GM19463 (cell line): ENCODE measurements around the gene TXNDC17.
"Not testable (repeated sequence)": the region's sequence is repeated elsewhere in the genome, so short reads cannot be mapped to it uniquely, and the experiment has no call there.

Source experiments
- ATAC-seq: cut with Tn5 transposase; IDR thresholded peaks from one replicate; pipeline ENCODE4 v1.9.1; 2021; ENCODE audit warnings: mild to moderate bottlenecking, moderate library complexity; ENCODE audit not compliant: unreplicated experiment

Gene TXNDC17

DNA sequence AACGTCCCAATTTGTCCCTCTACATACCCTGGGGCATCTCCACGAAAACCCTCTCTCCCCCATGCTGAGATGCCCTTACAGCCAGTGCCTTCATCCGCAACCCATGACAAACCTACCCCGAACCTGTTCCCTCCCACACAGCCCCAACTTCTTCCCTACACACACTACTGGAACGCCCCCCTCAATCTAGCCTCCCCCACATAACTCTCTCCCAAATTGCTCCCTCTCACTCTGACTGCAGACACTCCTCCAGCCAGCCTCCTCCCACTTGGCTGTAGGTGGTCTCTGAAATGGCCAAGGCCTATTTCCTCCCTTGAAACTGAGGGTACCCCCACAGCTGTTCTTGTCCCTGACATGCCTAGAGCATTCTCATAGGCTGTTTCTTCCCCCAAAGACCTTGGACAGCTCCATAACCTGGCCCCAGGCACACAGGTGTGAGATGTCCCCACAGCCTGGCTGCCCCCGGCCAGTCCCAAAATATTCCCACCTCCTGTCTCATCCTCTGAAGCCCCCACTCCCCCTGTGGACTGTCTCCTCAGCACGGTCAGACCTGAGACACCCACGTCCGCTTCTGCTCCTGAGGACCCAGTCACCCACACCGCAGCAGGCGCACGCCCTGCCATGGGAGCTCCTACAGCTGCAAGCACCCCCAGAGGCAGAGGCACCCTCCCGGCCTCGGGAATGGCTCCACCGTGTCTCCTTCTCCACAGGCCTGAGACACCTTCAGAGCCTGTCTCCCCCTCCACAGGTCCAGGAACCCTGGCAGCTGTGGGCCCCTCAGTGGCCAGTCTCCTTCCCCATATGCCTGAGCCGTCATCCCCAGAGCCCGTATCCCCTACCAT, 4.0 kb upstream of the TXNDC17 start:
- no peak for ATAC-seq

DNA sequence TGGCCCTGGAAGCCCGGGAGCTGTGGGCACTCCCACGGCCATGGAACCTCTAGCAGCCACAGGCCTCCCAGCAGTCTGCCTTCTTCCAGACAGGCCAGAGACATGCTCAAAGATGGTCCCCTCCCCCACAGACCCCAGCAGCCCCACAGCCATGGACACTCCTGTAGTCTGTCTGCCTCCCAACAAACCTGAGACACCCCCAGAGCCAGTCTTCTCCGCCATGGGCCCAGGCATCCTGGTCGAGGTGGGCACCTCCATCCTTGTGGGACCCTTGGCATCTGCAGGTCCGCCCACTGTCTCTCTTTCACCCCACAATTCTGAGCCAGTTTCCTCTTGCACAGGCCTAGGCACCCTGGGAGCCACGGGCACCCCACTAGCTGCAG, 3.4 kb upstream of the TXNDC17 start:
- ATAC-seq: no peak

DNA sequence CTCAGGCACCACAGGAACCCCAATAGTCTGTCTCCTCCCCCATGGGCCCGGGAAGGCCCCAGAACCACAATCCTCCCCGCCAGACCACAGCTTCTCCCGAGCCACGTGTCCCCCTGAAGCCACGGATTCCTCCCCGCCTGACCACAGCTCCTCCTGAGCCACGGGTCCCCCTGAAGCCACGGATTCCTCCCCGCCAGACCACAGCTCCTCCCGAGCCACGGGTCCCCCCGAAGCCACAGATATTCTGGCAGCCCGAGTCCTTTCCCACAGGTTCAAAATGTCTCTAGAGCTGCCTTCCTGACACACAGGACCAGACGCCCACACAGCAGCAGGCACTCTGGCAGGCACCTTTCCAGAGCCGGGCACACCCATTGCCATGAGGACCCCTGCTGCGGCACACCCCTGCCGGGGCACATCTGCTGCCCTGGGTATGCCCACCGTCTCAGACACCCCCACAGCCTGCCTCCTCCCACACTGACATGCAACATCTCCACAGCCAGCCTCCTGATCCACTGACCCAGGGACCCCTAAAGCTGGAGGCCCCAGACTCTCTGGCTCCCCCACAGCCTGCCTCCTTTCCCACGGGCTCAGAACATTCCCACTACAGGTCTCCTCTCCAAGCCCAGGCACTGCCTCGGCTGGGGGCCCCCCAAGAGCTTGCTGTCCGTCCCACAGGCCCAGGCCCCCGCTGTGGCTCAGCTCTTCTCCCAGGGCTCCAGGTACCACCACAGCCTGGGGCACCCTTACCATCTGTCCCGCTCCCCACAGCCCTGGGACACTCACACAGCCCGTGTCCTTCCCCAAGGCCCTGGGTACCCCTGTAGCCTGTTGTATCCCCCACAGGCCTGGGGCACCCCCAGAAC, 2.6 kb upstream of the TXNDC17 start:
- ATAC-seq: no peak

- no peak for ATAC-seq
Observed at GRCh38 chr17:6639014-6639585, 1.8 kb upstream of the TXNDC17 start.

- ATAC-seq: no peak
Observed at GRCh38 chr17:6639586-6640535, 999 bp upstream of the TXNDC17 start.

GRCh38 chr17:6641247-6641863, 495 bp downstream of the TXNDC17 start:
- ATAC-seq: no peak

- no peak for ATAC-seq
Observed at GRCh38 chr17:6642592-6642991, 1.7 kb downstream of the TXNDC17 start.

GRCh38 chr17:6643451-6644125, 2.7 kb downstream of the TXNDC17 start:
- no peak for ATAC-seq

- ATAC-seq: no peak
Observed at GRCh38 chr17:6648181-6648580, 7.3 kb downstream of the TXNDC17 start.

- peak; percentile 92 for ATAC-seq
Observed at GRCh38 chr17:6651354-6651918, 10.6 kb downstream of the TXNDC17 start, which contains the start of the genes C17orf100 and MED31. Gene C17orf100 (plus strand): TSS chr17:6651762. CDS start chr17:6651914, 152 bp downstream. Gene MED31 (minus strand): TSS chr17:6651605. CDS start chr17:6651528, 77 bp downstream.

GRCh38 chr17:6651919-6652452, 11.1 kb downstream of the TXNDC17 start:
- no peak for ATAC-seq

DNA sequence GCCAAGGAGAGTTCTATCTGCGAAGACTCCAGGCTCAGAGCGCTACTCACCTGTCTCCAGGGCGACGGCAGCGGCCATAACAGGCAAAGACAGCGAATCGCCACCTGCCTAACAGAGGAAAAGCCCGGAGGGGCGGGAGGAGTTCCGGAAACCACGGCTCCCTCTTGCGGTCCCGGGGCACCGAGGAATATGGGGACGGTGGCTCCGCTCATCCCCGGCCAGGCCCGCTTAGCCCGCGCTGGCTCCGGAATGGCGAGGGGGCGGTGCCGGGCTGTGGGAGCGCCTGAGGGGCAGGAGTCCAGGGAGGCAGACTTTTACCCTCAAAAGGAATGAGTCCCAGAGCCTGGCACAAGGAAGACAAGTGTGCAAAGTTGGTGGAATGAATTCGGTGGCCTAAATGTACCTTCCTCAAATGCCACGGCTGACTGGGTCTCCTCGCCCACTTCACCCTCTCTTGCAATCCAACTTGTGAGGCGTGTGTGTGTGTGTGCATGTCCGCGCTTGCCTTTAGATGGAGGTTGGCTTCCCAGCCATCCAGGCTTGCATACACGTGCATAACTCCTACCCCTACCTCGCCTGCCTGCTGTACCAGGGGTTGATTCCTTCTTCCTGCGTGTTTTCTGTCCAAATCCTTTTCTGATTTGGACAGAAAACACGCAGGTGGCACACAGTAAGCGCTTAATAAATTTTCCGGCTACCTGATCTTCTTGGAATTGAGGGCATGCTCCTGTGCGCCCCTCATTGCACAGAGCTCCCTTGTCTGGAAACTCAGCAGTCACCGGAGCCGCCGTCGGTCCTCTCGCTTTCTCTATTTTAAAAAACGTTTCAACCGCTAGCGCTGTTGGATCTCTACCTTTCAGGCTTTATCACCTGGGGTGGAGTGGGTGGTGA, 14.2 kb downstream of the TXNDC17 start:
- ATAC-seq: no peak

DNA sequence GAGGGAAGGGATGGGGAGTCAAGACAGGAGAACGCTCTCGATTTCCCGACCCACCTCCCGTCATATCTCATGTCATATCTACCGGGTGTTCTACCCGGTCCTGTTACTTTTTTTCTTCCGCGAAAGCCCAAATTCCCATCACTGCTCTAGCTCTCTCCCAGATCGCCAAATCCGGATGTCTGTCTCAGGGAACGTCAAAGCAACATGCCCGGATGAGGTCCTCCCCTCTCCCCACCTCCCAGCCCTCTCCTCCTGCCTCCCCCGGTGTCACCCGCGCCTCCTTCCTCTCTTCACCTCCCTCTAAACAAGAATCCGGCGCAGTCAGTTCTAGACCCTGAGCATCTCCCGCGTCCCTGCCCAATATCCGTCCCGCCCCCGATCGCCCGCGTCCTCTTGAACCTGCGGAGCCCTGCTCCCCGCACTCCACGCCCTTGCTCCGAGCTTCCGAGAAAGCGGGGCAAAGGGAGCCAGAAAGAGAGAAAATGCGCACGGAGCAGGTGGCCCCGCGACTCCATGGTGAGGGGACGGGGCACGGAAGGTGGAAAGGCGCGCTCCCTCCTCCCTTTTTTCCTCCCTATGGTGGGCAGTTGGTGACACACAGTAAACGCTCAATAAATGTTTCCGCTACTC, 15.0 kb downstream of the TXNDC17 start:
- ATAC-seq: not testable (repeated sequence)

GRCh38 chr17:6656797-6657632, 16.2 kb downstream of the TXNDC17 start:
- ATAC-seq: not testable (repeated sequence)

- ATAC-seq: no peak
Observed at GRCh38 chr17:6657633-6658287, 16.9 kb downstream of the TXNDC17 start.

DNA sequence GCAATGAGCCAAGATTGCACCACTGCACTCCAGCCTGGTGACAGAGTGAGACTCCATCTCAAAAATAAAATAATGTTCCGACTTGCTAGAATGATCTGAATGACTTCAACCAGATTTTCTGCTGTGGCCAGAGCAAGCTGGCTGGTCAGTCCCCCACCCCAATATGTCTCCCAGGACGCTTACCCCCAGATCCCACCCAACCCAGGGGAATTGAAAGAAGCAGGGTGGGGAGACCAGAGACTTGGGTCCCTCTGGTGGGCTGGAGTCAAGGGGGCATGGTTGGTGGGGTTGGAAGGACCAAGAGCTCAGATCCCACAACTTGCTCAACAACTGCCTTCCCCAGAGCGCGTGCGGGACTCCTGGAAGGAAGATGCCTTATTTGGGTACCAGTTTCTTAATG, 17.6 kb downstream of the TXNDC17 start:
- ATAC-seq: not testable (repeated sequence)
